NB4 (cell line): ENCODE measurements around the gene EED.
A peak's percentile ranks its signal among the peaks of the same experiment; 100 is the strongest.

Experiments
- CTCF ChIP-seq: IDR thresholded peaks from one replicate; pipeline ENCODE4 v1.5.1; 2012; ENCODE audit warnings: low read depth, low read length
- MAX ChIP-seq: IDR thresholded peaks from 2 replicates; pipeline ENCODE4 v1.6.1; 2011; ENCODE audit warnings: low read depth, low read length

GRCh38 chr11:86218125-86219084 lies 26.1 kb upstream of the EED start:
- TF ChIP-seq CTCF: peak; percentile 99
- no peak; the same call in 1 of the 2 replicates for TF ChIP-seq MAX
